Caco-2 (cell line): ENCODE measurements around the gene OSBPL2. TPM values are rescaled to one million over a fixed set of nuclear protein-coding genes. Genes with fewer than 3 reads are reported as not detected.

ENCODE experiments used
- BruUV-seq: library from RNA; stranded (reverse); fragments of 400-500 nt; replicated peaks from 2 replicates; lab custom pipeline; 2021; lab: Mats Ljungman, UMichigan
- CTCF ChIA-PET: fragments of 300-600 bp; sonication (Branson Sonifier 250); formaldehyde crosslinking; loops from one replicate; lab custom pipeline; 2022; ENCODE audit warnings: antibody characterized with exemption; lab: Charles Lee
- POLR2A ChIA-PET: fragments of 300-600 bp; sonication (Branson Sonifier 250); formaldehyde crosslinking; loops from one replicate; lab custom pipeline; 2022; ENCODE audit warnings: antibody characterized with exemption; lab: Charles Lee
- DNase-seq, 2 experiments: peaks; one replicate each; pipeline versions ENCODE4 v3.0.0 to v3.0.0-alpha.2; 2020 to 2022
- H3K27me3 ChIP-seq: replicated peaks from 2 replicates; pipeline ENCODE4 v1.6.0; 2011; ENCODE audit warnings: low read length; ENCODE audit not compliant: control insufficient read depth, insufficient read depth
- H3K36me3 ChIP-seq: 2 replicates; pipeline ENCODE4 v1.5.1; 2011; ENCODE audit warnings: low read length; ENCODE audit not compliant: control insufficient read depth, insufficient read depth
- H3K4me1 ChIP-seq: fragments of 250-450 bp; sonication (Bioruptor Pico); 2 replicates; pipeline ENCODE4 v1.5.1; 2020; ENCODE audit warnings: mild to moderate bottlenecking
- H3K4me3 ChIP-seq: 2 replicates; pipeline ENCODE4 v1.5.1; 2011; ENCODE audit warnings: low read depth, mild to moderate bottlenecking, control low read depth, low read length
- H3K9me3 ChIP-seq: fragments of 250-450 bp; sonication (Bioruptor Pico); 2 replicates; pipeline ENCODE4 v1.5.1; 2020; ENCODE audit warnings: mild to moderate bottlenecking, moderate library complexity
- H3K27ac Mint-ChIP-seq: one replicate; pipeline ENCODE4 v1.8.0; 2022; ENCODE audit warnings: mixed read lengths; ENCODE audit not compliant: unreplicated experiment
- H3K27me3 Mint-ChIP-seq: one replicate; pipeline ENCODE4 v1.8.0; 2022; ENCODE audit warnings: mixed read lengths; ENCODE audit not compliant: insufficient read depth, unreplicated experiment
- H3K36me3 Mint-ChIP-seq: one replicate; pipeline ENCODE4 v1.8.0; 2022; ENCODE audit warnings: mild to moderate bottlenecking, mixed read lengths; ENCODE audit not compliant: insufficient read depth, unreplicated experiment
- H3K4me1 Mint-ChIP-seq: one replicate; pipeline ENCODE4 v1.8.0; 2022; ENCODE audit warnings: low read depth, mixed read lengths; ENCODE audit not compliant: unreplicated experiment
- H3K4me3 Mint-ChIP-seq: one replicate; pipeline ENCODE4 v1.8.0; 2022; ENCODE audit warnings: mild to moderate bottlenecking, moderate library complexity, mixed read lengths; ENCODE audit not compliant: unreplicated experiment
- H3K9me3 Mint-ChIP-seq: one replicate; pipeline ENCODE4 v1.8.0; 2022; ENCODE audit warnings: mixed read lengths; ENCODE audit not compliant: unreplicated experiment
- CTCF ChIP-seq, 2 experiments: fragments of 200-600 bp in 1 of 2; IDR thresholded peaks; 1 replicate in 1 of 2; 2 replicates in 1 of 2; pipeline versions ENCODE4 v1.5.1 to v1.8.0; 2011 to 2022; ENCODE audit warnings: antibody characterized with exemption in 1 of 2, control low read depth in 1 of 2, inconsistent platforms in 1 of 2, low read depth in 1 of 2, low read length in 1 of 2, mild to moderate bottlenecking in 1 of 2, moderate library complexity in 1 of 2; ENCODE audit not compliant: insufficient read depth in 1 of 2, severe bottlenecking in 1 of 2, unreplicated experiment in 1 of 2
- intact Hi-C: fragments of 100-400 bp; cut with micrococcal nuclease; formaldehyde crosslinking; loops from one replicate; pipeline ENCODE4 v1.10.0; 2022; ENCODE audit not compliant: unreplicated experiment
- total RNA-seq: library from RNA; stranded (reverse); gene quantifications from 2 replicates; pipeline ENCODE4 v1.2.3, GENCODE V29; 2022

The OSBPL2 gene
- total RNA-seq, 1 experiment from 2014 or later = 132 TPM

GRCh38 chr20:62230276-62230675 lies 8.0 kb upstream of the OSBPL2 start:
- ChIA-PET POLR2A (no interaction called here), CTCF (no interaction called here)
- no peaks in the 10 kb centered on the region for H3K36me3 ChIP-seq
- no peak for TF ChIP-seq CTCF (IDR thresholded peaks at IDR 0.05; ENCODE audit: insufficient read depth in 1 of 2, low read depth in 1 of 2, low read length in 1 of 2, severe bottlenecking in 1 of 2, unreplicated experiment in 1 of 2)
- BruUV-seq = no TSS peak
- Mint-ChIP-seq H3K27me3 (peaks cover 5% of the 10 kb centered on the region), H3K4me3 (no peak overlapping the region), H3K9me3 (no peaks in the 10 kb centered on the region), H3K36me3 (no peaks in the 10 kb centered on the region), H3K4me1 (no peaks in the 10 kb centered on the region), H3K27ac (no peak overlapping the region)
- peaks cover 4% of the 10 kb centered on the region; the same call in 1 of the 2 replicates for H3K9me3 ChIP-seq
- intact Hi-C loops = no loop called here
- DNase-seq = no peak
- H3K4me1 ChIP-seq = no peaks in the 10 kb centered on the region
- no peak overlapping the region for H3K4me3 ChIP-seq
- H3K27me3 ChIP-seq = peaks cover 4% of the 10 kb centered on the region; the same call in 1 of the 2 replicates

- Histone ChIP-seq H3K9me3 (peaks cover 3% of the 10 kb centered on the region; the same call in 1 of the 2 replicates), H3K4me1 (no peaks in the 10 kb centered on the region), H3K36me3 (no peaks in the 10 kb centered on the region), H3K27me3 (peaks cover 2% of the 10 kb centered on the region; the same call in 1 of the 2 replicates), H3K4me3 (no peak overlapping the region)
- no TSS peak for BruUV-seq
- no peak overlapping the region for H3K4me3 Mint-ChIP-seq
- no peak for TF ChIP-seq CTCF (IDR thresholded peaks at IDR 0.05; ENCODE audit: insufficient read depth in 1 of 2, low read depth in 1 of 2, low read length in 1 of 2, severe bottlenecking in 1 of 2, unreplicated experiment in 1 of 2)
- H3K27ac Mint-ChIP-seq = no peak overlapping the region
- DNase-seq = no peak
- intact Hi-C loops = no loop called here
- no peaks in the 10 kb centered on the region for H3K36me3 Mint-ChIP-seq
- no peaks in the 10 kb centered on the region for H3K9me3 Mint-ChIP-seq
- H3K27me3 Mint-ChIP-seq = peaks cover 3% of the 10 kb centered on the region
- ChIA-PET CTCF (no interaction called here), POLR2A (no interaction called here)
- no peaks in the 10 kb centered on the region for H3K4me1 Mint-ChIP-seq
Measured at GRCh38 chr20:62230696-62231095, 7.6 kb upstream of the OSBPL2 start.

- no peak for TF ChIP-seq CTCF (IDR thresholded peaks at IDR 0.05; ENCODE audit: insufficient read depth in 1 of 2, low read depth in 1 of 2, low read length in 1 of 2, severe bottlenecking in 1 of 2, unreplicated experiment in 1 of 2)
- no peaks in the 10 kb centered on the region for H3K36me3 Mint-ChIP-seq
- H3K36me3 ChIP-seq = no peaks in the 10 kb centered on the region
- no peak overlapping the region for H3K4me3 ChIP-seq
- intact Hi-C loops = no loop called here
- no peaks in the 10 kb centered on the region for H3K9me3 ChIP-seq
- no peak overlapping the region for H3K4me3 Mint-ChIP-seq
- H3K4me1 Mint-ChIP-seq = no peaks in the 10 kb centered on the region
- no TSS peak for BruUV-seq
- H3K27me3 ChIP-seq = no peaks in the 10 kb centered on the region; the same call in 1 of the 2 replicates
- peaks cover 3% of the 10 kb centered on the region for H3K27me3 Mint-ChIP-seq
- H3K4me1 ChIP-seq = no peaks in the 10 kb centered on the region
- DNase-seq = no peak
- H3K9me3 Mint-ChIP-seq = no peaks in the 10 kb centered on the region
- CTCF ChIA-PET = no interaction called here
- no peak overlapping the region for H3K27ac Mint-ChIP-seq
- POLR2A ChIA-PET = no interaction called here
Measured at GRCh38 chr20:62231292-62231691, 7.0 kb upstream of the OSBPL2 start.
